K562 (cell line): ENCODE results near the gene NFYC. TPM values are rescaled to one million over a fixed set of nuclear protein-coding genes. Genes with fewer than 3 reads are reported as not detected.

Source experiments
- ARID3A ChIP-seq: IDR thresholded peaks from 2 replicates; pipeline ENCODE4 v1.6.1; 2012; ENCODE audit warnings: low read depth, low read length, improper control_type of control experiment, borderline replicate concordance
- CUX1 ChIP-seq: fragments of 200-800 bp; sonication (Bioruptor generic); IDR thresholded peaks from 2 replicates; pipeline ENCODE4 v1.6.1; 2016; ENCODE audit warnings: missing genetic modification characterization, missing compliant biosample characterization
- DPF2 ChIP-seq: fragments of 450-650 bp; IDR thresholded peaks from 2 replicates; pipeline ENCODE4 v1.6.1; 2016
- E2F8 ChIP-seq: fragments of 450-650 bp; IDR thresholded peaks from 2 replicates; pipeline ENCODE4 v1.7.1; 2018; ENCODE audit warnings: mild to moderate bottlenecking, low read depth; ENCODE audit not compliant: partially characterized antibody
- ETV1 ChIP-seq: fragments of 450-650 bp; conservative IDR thresholded peaks from 2 replicates; pipeline ENCODE4 v1.6.1; 2016; ENCODE audit warnings: missing genetic modification characterization, control low read depth, low read depth, missing compliant biosample characterization
- FOXP1 ChIP-seq: sonication (generic); formaldehyde crosslinking; IDR thresholded peaks from 2 replicates; pipeline ENCODE4 v1.8.0; 2022; ENCODE audit warnings: mild to moderate bottlenecking, missing genetic modification reagents
- GTF2A2 ChIP-seq: IDR thresholded peaks from 2 replicates; pipeline ENCODE4 v1.6.1; 2016; ENCODE audit warnings: mild to moderate bottlenecking, missing genetic modification characterization, missing compliant biosample characterization
- KLF10 ChIP-seq: fragments of 250-450 bp; sonication (Bioruptor Pico); IDR thresholded peaks from 2 replicates; pipeline ENCODE4 v1.6.1; 2021; ENCODE audit warnings: matching md5 sums
- NKRF ChIP-seq: fragments of 450-650 bp; IDR thresholded peaks from 2 replicates; pipeline ENCODE4 v1.6.1; 2016; ENCODE audit warnings: borderline replicate concordance
- SLC30A9 ChIP-seq: fragments of 250-450 bp; sonication (Bioruptor Pico); IDR thresholded peaks from 2 replicates; pipeline ENCODE4 v1.8.0; 2022; ENCODE audit warnings: mild to moderate bottlenecking, moderate library complexity
- TGIF2 ChIP-seq: sonication (generic); formaldehyde crosslinking; IDR thresholded peaks from 2 replicates; pipeline ENCODE4 v1.8.1; 2022; ENCODE audit warnings: mild to moderate bottlenecking, missing genetic modification reagents, moderate library complexity
- XRCC3 ChIP-seq: fragments of 450-650 bp; IDR thresholded peaks from 2 replicates; pipeline ENCODE4 v1.6.1; 2017; ENCODE audit warnings: mild to moderate bottlenecking, moderate library complexity
- ZNF644 ChIP-seq: fragments of 200-800 bp; sonication (Bioruptor generic); IDR thresholded peaks from 2 replicates; pipeline ENCODE4 v1.6.1; 2016; ENCODE audit warnings: low read depth, missing genetic modification characterization, missing compliant biosample characterization
- polyA plus RNA-seq, 8 experiments: library from polyadenylated mRNA; depleted of rRNA in 4 of 8; stranded (reverse) in 5 of 8; unstranded in 3 of 8; fragments of >200 nt; fragmentation: Nextera tagmentation in 2 of 8; fragmentation: Illumina TruSeq in 1 of 8; extraction: Ambion mirVana in 2 of 8; extraction: Trizol in 1 of 8; gene quantifications; 2 replicates each; pipeline versions ENCODE4 v1.2.1 to v1.2.3, GENCODE V29; 2011 to 2014; ENCODE audit warnings: inconsistent platforms in 1 of 8, missing spikeins in 1 of 8
- total RNA-seq, 7 experiments: library from RNA; depleted of rRNA in 6 of 7; stranded (reverse); fragments of >200 nt in 6 of 7; fragmentation: Illumina TruSeq in 2 of 7; extraction: Trizol in 2 of 7; gene quantifications; 2 replicates each; pipeline versions ENCODE4 v1.2.1 to v1.2.3, GENCODE V29; 2011 to 2021; ENCODE audit warnings: low replicate concordance in 1 of 7

NFYC gene
- total and polyA plus RNA-seq, 9 of the 15 experiments (the other 6 are each of a cell fraction or from before 2014, with no cell fraction given): 4.8 to 59.8 (median 41.1) TPM

GRCh38 chr1:40711465-40712404 is 20.2 kb downstream of the NFYC start (continued):
- TF ChIP-seq CUX1 (CRISPR knock-in tag): peak; percentile 67; the same call in 1 of the 2 replicates
- no peak for TF ChIP-seq NKRF
- TF ChIP-seq ETV1 (tag): no peak
- no peak for TF ChIP-seq TGIF2
- no peak for TF ChIP-seq ZNF644 (tag)
- TF ChIP-seq DPF2: peak; percentile 88
- TF ChIP-seq XRCC3: no peak
- TF ChIP-seq KLF10 (CRISPR knock-in tag): no peak
- peak; percentile 24; the same call in 1 of the 2 replicates for TF ChIP-seq ARID3A
- TF ChIP-seq SLC30A9 (CRISPR knock-in tag): no peak
- TF ChIP-seq GTF2A2: no peak
- no peak for TF ChIP-seq FOXP1 (CRISPR knock-in tag)
- TF ChIP-seq E2F8: no peak
